HepG2 (cell line): ENCODE measurements around the gene DNAJC5. TPM values are rescaled to one million over a fixed set of nuclear protein-coding genes. Genes with fewer than 3 reads are reported as not detected.

Experiments
- ATF1 ChIP-seq: IDR thresholded peaks from 2 replicates; pipeline ENCODE4 v1.6.1; 2016; ENCODE audit warnings: mild to moderate bottlenecking, control low read depth
- FOSL2 ChIP-seq: sonication (generic); formaldehyde crosslinking; IDR thresholded peaks from 2 replicates; pipeline ENCODE4 v1.4.0; 2020; ENCODE audit warnings: missing genetic modification reagents
- FOXO1 ChIP-seq: sonication (generic); formaldehyde crosslinking; IDR thresholded peaks from 2 replicates; pipeline ENCODE4 v1.4.0; 2020; ENCODE audit warnings: missing genetic modification reagents
- MXD4 ChIP-seq: IDR thresholded peaks from 2 replicates; pipeline ENCODE4 v1.6.1; 2016; ENCODE audit warnings: mild to moderate bottlenecking, missing biosample characterization, missing genetic modification reagents
- RNF219 ChIP-seq: sonication (generic); formaldehyde crosslinking; IDR thresholded peaks from 2 replicates; pipeline ENCODE4 v1.5.0; 2020; ENCODE audit warnings: mild to moderate bottlenecking, missing genetic modification reagents
- TERF1 ChIP-seq: sonication (generic); formaldehyde crosslinking; IDR thresholded peaks from 2 replicates; pipeline ENCODE4 v1.8.0; 2022; ENCODE audit warnings: mild to moderate bottlenecking, missing genetic modification reagents, moderate library complexity
- TRIM22 ChIP-seq: fragments of 450-650 bp; IDR thresholded peaks from 2 replicates; pipeline ENCODE4 v1.6.1; 2017
- U2AF1 ChIP-seq: fragments of 200-400 bp; formaldehyde crosslinking; optimal IDR thresholded peaks from 2 replicates; pipeline ENCODE3; 2017; ENCODE audit warnings: mild to moderate bottlenecking, low read depth, low read length
- ZBTB34 ChIP-seq: sonication (generic); formaldehyde crosslinking; IDR thresholded peaks from 2 replicates; pipeline ENCODE4 v1.8.0; 2022; ENCODE audit warnings: mild to moderate bottlenecking, missing genetic modification reagents
- ZFP91 ChIP-seq: sonication (generic); formaldehyde crosslinking; IDR thresholded peaks from 2 replicates; pipeline ENCODE4 v1.9.0; 2022; ENCODE audit warnings: missing genetic modification reagents, mild to moderate bottlenecking, borderline replicate concordance
- ZNF460 ChIP-seq: sonication (generic); formaldehyde crosslinking; IDR thresholded peaks from 2 replicates; pipeline ENCODE4 v1.5.1; 2020; ENCODE audit warnings: missing genetic modification reagents, mild to moderate bottlenecking, borderline replicate concordance
- polyA plus RNA-seq, 8 experiments: library from polyadenylated mRNA; depleted of rRNA in 3 of 8; stranded (reverse) in 7 of 8; unstranded in 1 of 8; fragments of >200 nt; fragmentation: Illumina TruSeq in 4 of 8; extraction: Trizol in 4 of 8; gene quantifications; 2 replicates each; pipeline versions ENCODE4 v1.2.1 to v1.2.3, GENCODE V29; 2011 to 2016; ENCODE audit warnings: low read depth in 4 of 8, missing spikeins in 1 of 8, mixed read lengths in 1 of 8; ENCODE audit not compliant: insufficient read depth in 1 of 8
- total RNA-seq, 5 experiments: library from RNA; depleted of rRNA; stranded (reverse); fragments of >200 nt; fragmentation: Illumina TruSeq; extraction: Trizol; gene quantifications; 2 replicates each; pipeline ENCODE4 v1.2.3, GENCODE V29; 2016; ENCODE audit warnings: low read depth in 1 of 5
- TF ChIP-seq, protein P1 (sequence below), 2 experiments: IDR thresholded peaks; 2 replicates each; pipeline ENCODE4 v1.6.1; 2011 to 2012; ENCODE audit warnings: low read length in 2 of 2, borderline replicate concordance in 1 of 2, low read depth in 1 of 2, mild to moderate bottlenecking in 1 of 2, moderate library complexity in 1 of 2

The DNAJC5 gene
- total and polyA plus RNA-seq, 2 of the 13 experiments (the other 11 are each of a cell fraction or from before 2014, with no cell fraction given): 42.8 to 64.5 TPM

DNA sequence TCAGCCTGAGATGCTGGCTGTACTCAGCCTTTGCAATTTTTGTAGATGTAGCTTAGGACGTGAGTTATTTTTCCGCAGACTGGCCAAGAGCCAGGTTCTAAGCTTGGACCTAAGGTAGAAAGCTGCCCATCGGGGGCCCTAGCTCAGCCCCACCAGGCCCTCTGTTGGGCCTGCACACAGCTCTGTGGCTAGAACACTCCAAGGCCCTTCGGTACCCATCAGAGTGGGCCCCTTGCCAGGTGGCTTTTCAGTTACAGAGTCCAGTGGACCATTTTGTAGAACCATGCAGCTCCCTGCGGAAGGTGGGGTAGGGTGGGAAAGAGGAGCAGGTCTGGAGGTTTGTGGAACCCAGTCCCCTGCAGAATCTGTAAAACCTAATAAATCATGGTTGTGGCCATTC is 38.7 kb downstream of the DNAJC5 start (continued):
- TF ChIP-seq TRIM22: no peak
- TF ChIP-seq ZFP91: no peak
- TF ChIP-seq U2AF1: no peak
- TF ChIP-seq ZBTB34 (CRISPR knock-in tag): no peak
- TF ChIP-seq TERF1: no peak
- TF ChIP-seq MXD4 (CRISPR knock-in tag): no peak
- no peak for TF ChIP-seq RNF219
- TF ChIP-seq FOXO1 (CRISPR knock-in tag): no peak
- TF ChIP-seq FOSL2 (CRISPR knock-in tag): no peak
- TF ChIP-seq, protein P1, sequence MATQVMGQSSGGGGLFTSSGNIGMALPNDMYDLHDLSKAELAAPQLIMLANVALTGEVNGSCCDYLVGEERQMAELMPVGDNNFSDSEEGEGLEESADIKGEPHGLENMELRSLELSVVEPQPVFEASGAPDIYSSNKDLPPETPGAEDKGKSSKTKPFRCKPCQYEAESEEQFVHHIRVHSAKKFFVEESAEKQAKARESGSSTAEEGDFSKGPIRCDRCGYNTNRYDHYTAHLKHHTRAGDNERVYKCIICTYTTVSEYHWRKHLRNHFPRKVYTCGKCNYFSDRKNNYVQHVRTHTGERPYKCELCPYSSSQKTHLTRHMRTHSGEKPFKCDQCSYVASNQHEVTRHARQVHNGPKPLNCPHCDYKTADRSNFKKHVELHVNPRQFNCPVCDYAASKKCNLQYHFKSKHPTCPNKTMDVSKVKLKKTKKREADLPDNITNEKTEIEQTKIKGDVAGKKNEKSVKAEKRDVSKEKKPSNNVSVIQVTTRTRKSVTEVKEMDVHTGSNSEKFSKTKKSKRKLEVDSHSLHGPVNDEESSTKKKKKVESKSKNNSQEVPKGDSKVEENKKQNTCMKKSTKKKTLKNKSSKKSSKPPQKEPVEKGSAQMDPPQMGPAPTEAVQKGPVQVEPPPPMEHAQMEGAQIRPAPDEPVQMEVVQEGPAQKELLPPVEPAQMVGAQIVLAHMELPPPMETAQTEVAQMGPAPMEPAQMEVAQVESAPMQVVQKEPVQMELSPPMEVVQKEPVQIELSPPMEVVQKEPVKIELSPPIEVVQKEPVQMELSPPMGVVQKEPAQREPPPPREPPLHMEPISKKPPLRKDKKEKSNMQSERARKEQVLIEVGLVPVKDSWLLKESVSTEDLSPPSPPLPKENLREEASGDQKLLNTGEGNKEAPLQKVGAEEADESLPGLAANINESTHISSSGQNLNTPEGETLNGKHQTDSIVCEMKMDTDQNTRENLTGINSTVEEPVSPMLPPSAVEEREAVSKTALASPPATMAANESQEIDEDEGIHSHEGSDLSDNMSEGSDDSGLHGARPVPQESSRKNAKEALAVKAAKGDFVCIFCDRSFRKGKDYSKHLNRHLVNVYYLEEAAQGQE (IDR thresholded peaks at IDR 0.05; ENCODE audit: borderline replicate concordance in 1 of 2, low read depth in 1 of 2, low read length in 2 of 2): no peak
- no peak for TF ChIP-seq ZNF460
- no peak for TF ChIP-seq ATF1 (CRISPR knock-in tag)
